Activated CD8-positive, alpha-beta T cell treated with anti-CD3 and anti-CD28 coated beads for 36 hours (primary cell): ENCODE results near the gene LINC01488. TPM values are rescaled to one million over a fixed set of nuclear protein-coding genes. Genes with fewer than 3 reads are reported as not detected.

Experiments used
- ATAC-seq: fragments of 200-7000 bp; cut with Tn5 transposase; one replicate; pipeline ENCODE4 v1.10.0; 2021; ENCODE audit warnings: mild to moderate bottlenecking, moderate library complexity
- CTCF ChIA-PET: fragments of 350-600 bp; sonication (Branson Sonifier 250); formaldehyde crosslinking; loops from one replicate; lab custom pipeline; 2021; ENCODE audit warnings: antibody characterized with exemption; lab: Charles Lee
- POLR2A ChIA-PET: fragments of 350-600 bp; sonication (Branson Sonifier 250); formaldehyde crosslinking; loops from one replicate; lab custom pipeline; 2021; ENCODE audit warnings: antibody characterized with exemption; lab: Charles Lee
- DNase-seq: peaks from one replicate; pipeline ENCODE4 v3.0.0-alpha.2; 2020
- H3K27ac Mint-ChIP-seq: one replicate; pipeline ENCODE4 v1.8.0; 2021; ENCODE audit warnings: mild to moderate bottlenecking, mixed read lengths
- H3K27me3 Mint-ChIP-seq: one replicate; pipeline ENCODE4 v1.8.0; 2021; ENCODE audit warnings: mixed read lengths
- H3K36me3 Mint-ChIP-seq: one replicate; pipeline ENCODE4 v1.8.0; 2021; ENCODE audit warnings: low read depth, mixed read lengths
- H3K4me1 Mint-ChIP-seq: one replicate; pipeline ENCODE4 v1.8.0; 2021; ENCODE audit warnings: low read depth, mixed read lengths
- H3K4me3 Mint-ChIP-seq: one replicate; pipeline ENCODE4 v1.8.0; 2021; ENCODE audit warnings: mild to moderate bottlenecking, moderate library complexity, mixed read lengths
- H3K9me3 Mint-ChIP-seq: one replicate; pipeline ENCODE4 v1.8.0; 2021; ENCODE audit warnings: mixed read lengths
- CTCF ChIP-seq: fragments of 200-600 bp; IDR thresholded peaks from one replicate; pipeline ENCODE4 v1.8.0; 2022; ENCODE audit warnings: antibody characterized with exemption, mild to moderate bottlenecking
- intact Hi-C: fragments of 100-400 bp; cut with micrococcal nuclease; formaldehyde crosslinking; loops from one replicate; pipeline ENCODE4 v1.10.0; 2022
- total RNA-seq, 2 experiments: library from RNA; stranded (reverse); gene quantifications; one replicate each; pipeline ENCODE4 v1.2.3, GENCODE V29; 2021

LINC01488 gene
- total RNA-seq, 2 experiments from 2014 or later = not detected

- intact Hi-C loops = no loop called here
- DNase-seq (no peak), ATAC-seq (no peak)
- Mint-ChIP-seq H3K27ac (no peak overlapping the region), H3K36me3 (no peaks in the 10 kb centered on the region), H3K9me3 (no peaks in the 10 kb centered on the region), H3K4me1 (no peaks in the 10 kb centered on the region), H3K4me3 (no peak overlapping the region), H3K27me3 (no peaks in the 10 kb centered on the region)
- TF ChIP-seq CTCF = no peak
- ChIA-PET POLR2A (no interaction called here), CTCF (no interaction called here)
These were observed 11.2 kb upstream of the LINC01488 start for GRCh38 chr11:69470301-69470700.

GRCh38 chr11:69470793-69471728 is 10.4 kb upstream of the LINC01488 start:
- Mint-ChIP-seq H3K4me3 (no peak overlapping the region), H3K4me1 (no peaks in the 10 kb centered on the region), H3K9me3 (no peaks in the 10 kb centered on the region), H3K27me3 (no peaks in the 10 kb centered on the region), H3K27ac (no peak overlapping the region), H3K36me3 (no peaks in the 10 kb centered on the region)
- intact Hi-C loops = no loop called here
- CTCF ChIA-PET = no interaction called here
- TF ChIP-seq CTCF = no peak
- DNase-seq (no peak), ATAC-seq (no peak)
- POLR2A ChIA-PET = no interaction called here

GRCh38 chr11:69471729-69472540 is 9.5 kb upstream of the LINC01488 start:
- CTCF ChIA-PET = no interaction called here
- DNase-seq (no peak), ATAC-seq (no peak)
- no peaks in the 10 kb centered on the region for H3K27me3 Mint-ChIP-seq
- no peak overlapping the region for H3K4me3 Mint-ChIP-seq
- intact Hi-C loops = no loop called here
- H3K4me1 Mint-ChIP-seq = no peaks in the 10 kb centered on the region
- H3K9me3 Mint-ChIP-seq = no peaks in the 10 kb centered on the region
- no peak overlapping the region for H3K27ac Mint-ChIP-seq
- no peaks in the 10 kb centered on the region for H3K36me3 Mint-ChIP-seq
- TF ChIP-seq CTCF = no peak
- POLR2A ChIA-PET = interaction anchor here (0.5 kb wide), 1 partner anchor 10 kb away, joined by 3 read pairs; no protein-coding TSS in a partner anchor

GRCh38 chr11:69472541-69473275 is 8.8 kb upstream of the LINC01488 start:
- ChIA-PET POLR2A (interaction anchor here (0.5 to 1.0 kb wide), 2 partner anchors 8 to 11 kb away, joined by 3 read pairs; no protein-coding TSS in a partner anchor), CTCF (no interaction called here)
- Mint-ChIP-seq H3K4me1 (no peaks in the 10 kb centered on the region), H3K27ac (no peak overlapping the region), H3K4me3 (no peak overlapping the region), H3K36me3 (no peaks in the 10 kb centered on the region), H3K9me3 (no peaks in the 10 kb centered on the region), H3K27me3 (no peaks in the 10 kb centered on the region)
- DNase-seq (no peak), ATAC-seq (no peak)
- intact Hi-C loops = no loop called here
- no peak for TF ChIP-seq CTCF
